BE2C (cell line): ENCODE data around the gene HTR2A.

Experiments
- DNase-seq: peaks from one replicate; pipeline ENCODE4 v3.0.0-alpha.2; 2020
- H3K27me3 ChIP-seq: fragments of 250-450 bp; sonication (Bioruptor Pico); 2 replicates; pipeline ENCODE4 v1.5.1; 2020; ENCODE audit warnings: mild to moderate bottlenecking
- H3K36me3 ChIP-seq: fragments of 250-450 bp; sonication (Bioruptor Pico); 2 replicates; pipeline ENCODE4 v1.5.1; 2020; ENCODE audit warnings: mild to moderate bottlenecking
- H3K4me1 ChIP-seq: fragments of 250-450 bp; sonication (Bioruptor Pico); 2 replicates; pipeline ENCODE4 v1.5.1; 2020
- H3K4me3 ChIP-seq: 2 replicates; pipeline ENCODE4 v1.5.1; 2011; ENCODE audit warnings: low read depth, low read length
- H3K9me3 ChIP-seq: fragments of 250-450 bp; sonication (Bioruptor Pico); 2 replicates; pipeline ENCODE4 v1.5.1; 2020
- CTCF ChIP-seq: IDR thresholded peaks from 2 replicates; pipeline ENCODE4 v1.5.1; 2012; ENCODE audit warnings: mild to moderate bottlenecking, low read depth, low read length

Gene HTR2A

GRCh38 chr13:46893221-46893740, 3.6 kb downstream of the HTR2A start:
- Histone ChIP-seq H3K36me3 (no peaks in the 10 kb centered on the region), H3K4me3 (peak overlapping the region; percentile 67), H3K9me3 (no peaks in the 10 kb centered on the region), H3K27me3 (peaks cover 17% of the 10 kb centered on the region), H3K4me1 (0 out of 2 replicates have a peak, but pooled peaks cover 3% of the 10 kb centered on the region)
- TF ChIP-seq CTCF, result no peak
- no peak for DNase-seq

- Histone ChIP-seq H3K4me3 (no peak overlapping the region), H3K9me3 (no peaks in the 10 kb centered on the region), H3K27me3 (peaks cover 8% of the 10 kb centered on the region), H3K36me3 (no peaks in the 10 kb centered on the region), H3K4me1 (no peaks in the 10 kb centered on the region)
- TF ChIP-seq CTCF, result no peak
- no peak for DNase-seq
Observed at GRCh38 chr13:46885018-46885417, 11.8 kb downstream of the HTR2A start.

- Histone ChIP-seq H3K4me3 (no peak overlapping the region), H3K4me1 (no peaks in the 10 kb centered on the region), H3K36me3 (no peaks in the 10 kb centered on the region), H3K9me3 (no peaks in the 10 kb centered on the region), H3K27me3 (peaks cover 4% of the 10 kb centered on the region; the same call in 1 of the 2 replicates)
- no peak for DNase-seq
- no peak for TF ChIP-seq CTCF
Observed at GRCh38 chr13:46884531-46884930, 12.3 kb downstream of the HTR2A start.

- Histone ChIP-seq H3K36me3 (no peaks in the 10 kb centered on the region), H3K4me1 (no peaks in the 10 kb centered on the region), H3K9me3 (no peaks in the 10 kb centered on the region), H3K27me3 (peaks cover 19% of the 10 kb centered on the region), H3K4me3 (no peak overlapping the region)
- no peak for TF ChIP-seq CTCF
- DNase-seq, result no peak
Observed at GRCh38 chr13:46881621-46882020, 15.2 kb downstream of the HTR2A start.

GRCh38 chr13:46874006-46874405, 22.8 kb downstream of the HTR2A start:
- no peak overlapping the region for H3K4me3 ChIP-seq
- no peaks in the 10 kb centered on the region for H3K9me3 ChIP-seq
- no peak for DNase-seq
- no peak for TF ChIP-seq CTCF
- H3K36me3 ChIP-seq, result no peaks in the 10 kb centered on the region
- peaks cover 38% of the 10 kb centered on the region for H3K27me3 ChIP-seq
- no peaks in the 10 kb centered on the region for H3K4me1 ChIP-seq

GRCh38 chr13:46871557-46871956, 25.3 kb downstream of the HTR2A start:
- TF ChIP-seq CTCF, result no peak
- Histone ChIP-seq H3K27me3 (peaks cover 24% of the 10 kb centered on the region), H3K36me3 (no peaks in the 10 kb centered on the region), H3K4me3 (no peak overlapping the region), H3K9me3 (no peaks in the 10 kb centered on the region), H3K4me1 (no peaks in the 10 kb centered on the region)
- DNase-seq, result no peak
